LHCN-M2 (cell line): ENCODE results near the gene CENATAC. TPM values are rescaled to one million over a fixed set of nuclear protein-coding genes. Genes with fewer than 3 reads are reported as not detected.
"Not testable (repeated sequence)": the region's sequence is repeated elsewhere in the genome, so short reads cannot be mapped to it uniquely, and the experiment has no call there.

Experiments
- DNase-seq: peaks from one replicate; pipeline ENCODE4 v3.0.0-alpha.2; 2012; ENCODE audit warnings: low read depth
- total RNA-seq: library from RNA; depleted of rRNA; stranded (reverse); fragments of >200 nt; gene quantifications from 2 replicates; pipeline ENCODE4 v1.2.3, GENCODE V29; 2014

CENATAC gene
- total RNA-seq, 1 experiment from 2014 or later, result 15.3 TPM

DNA sequence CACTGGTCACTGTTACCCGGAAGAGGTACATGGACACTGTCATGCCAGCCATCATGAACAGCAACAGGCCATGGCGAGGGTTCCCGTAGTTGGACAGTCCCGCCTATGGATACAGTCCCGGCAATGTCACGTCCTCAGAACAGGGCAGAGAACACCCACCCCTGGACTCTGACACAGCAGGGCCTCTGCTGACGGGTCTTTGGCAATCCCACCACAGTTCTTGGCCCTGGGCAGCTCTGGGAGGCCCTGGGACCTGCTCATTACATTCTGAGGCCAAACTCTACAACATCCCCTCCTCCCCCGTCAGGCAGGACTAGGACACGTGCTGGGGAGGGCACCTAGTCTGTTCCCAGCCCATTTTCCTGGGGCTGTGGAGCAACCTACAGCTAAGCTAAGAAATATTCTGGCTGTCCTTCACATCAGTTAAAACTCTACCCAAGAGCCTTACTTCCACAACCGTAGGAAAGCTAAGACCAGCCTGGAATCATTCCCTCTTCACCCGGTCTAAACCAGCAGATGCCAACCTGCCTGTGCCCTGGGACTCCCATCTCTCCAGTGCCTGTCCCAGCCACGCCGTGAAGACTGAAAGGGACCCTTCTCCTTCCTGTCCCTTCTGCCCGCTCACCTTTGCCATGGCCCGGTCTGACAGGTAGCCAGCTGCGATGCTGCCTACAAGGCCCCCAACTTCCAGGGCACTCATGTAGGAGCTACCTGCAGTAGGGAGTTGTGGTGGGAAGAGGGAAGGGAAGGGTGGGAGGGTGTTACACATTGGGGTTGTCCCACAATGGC is 28.2 kb downstream of the CENATAC start:
- no peak for DNase-seq

DNA sequence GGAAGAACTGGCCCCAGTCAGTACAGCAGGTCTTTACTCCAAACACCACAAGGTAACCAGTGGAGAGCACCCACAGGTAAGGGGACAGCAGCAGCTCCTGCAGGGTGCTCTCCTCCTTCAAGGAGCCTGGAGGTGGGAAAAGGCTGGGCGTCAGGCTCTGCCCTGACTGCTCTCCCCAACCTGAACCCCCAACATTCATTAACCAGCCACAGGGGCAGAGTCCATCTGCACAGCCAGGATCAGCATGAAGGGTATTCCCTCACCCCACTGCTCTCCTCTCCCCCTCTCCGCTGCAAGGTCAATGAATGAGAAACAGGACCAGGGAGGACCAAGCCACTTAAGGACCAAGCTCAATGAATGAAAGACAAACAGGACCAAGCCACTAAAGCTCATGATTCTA is 29.0 kb downstream of the CENATAC start:
- no peak for DNase-seq

DNA sequence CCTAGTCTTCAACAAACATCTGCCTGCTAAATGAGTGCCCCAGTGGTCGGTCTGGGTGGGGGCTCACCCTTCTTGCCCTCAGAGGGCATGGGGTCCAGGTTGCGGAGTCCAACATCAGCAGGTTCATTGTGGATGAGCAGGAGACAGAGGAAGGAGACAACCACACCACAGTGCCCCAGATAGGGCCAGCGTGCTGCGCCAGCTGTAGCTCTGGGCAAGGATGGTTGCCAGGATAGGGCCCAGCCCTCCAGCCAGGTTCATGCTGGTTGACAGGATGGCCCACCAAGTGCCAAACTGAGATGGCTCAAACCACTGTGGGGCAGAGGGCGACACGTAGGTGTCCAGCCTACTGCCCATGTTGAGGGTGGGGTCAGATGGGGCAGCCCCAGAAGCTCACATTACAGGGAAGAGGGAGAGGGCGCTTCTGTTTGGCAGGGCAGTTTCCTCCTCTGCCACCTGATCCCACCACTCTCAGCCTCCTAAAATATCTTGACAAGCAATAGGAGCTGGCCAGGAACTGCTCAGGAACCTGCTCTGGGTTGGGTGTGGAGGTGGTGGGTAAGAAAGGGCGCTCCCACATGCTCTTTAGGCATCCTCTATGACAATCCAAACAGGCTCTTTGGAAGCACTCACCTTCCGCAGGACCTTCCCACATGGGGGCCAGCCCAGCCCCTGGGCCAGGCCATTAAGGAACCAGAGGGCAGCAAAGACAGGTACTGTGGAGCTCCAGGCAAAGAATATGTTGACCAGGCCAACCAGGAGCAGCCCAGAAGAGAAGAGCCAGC is 29.8 kb downstream of the CENATAC start:
- DNase-seq, result no peak

DNA sequence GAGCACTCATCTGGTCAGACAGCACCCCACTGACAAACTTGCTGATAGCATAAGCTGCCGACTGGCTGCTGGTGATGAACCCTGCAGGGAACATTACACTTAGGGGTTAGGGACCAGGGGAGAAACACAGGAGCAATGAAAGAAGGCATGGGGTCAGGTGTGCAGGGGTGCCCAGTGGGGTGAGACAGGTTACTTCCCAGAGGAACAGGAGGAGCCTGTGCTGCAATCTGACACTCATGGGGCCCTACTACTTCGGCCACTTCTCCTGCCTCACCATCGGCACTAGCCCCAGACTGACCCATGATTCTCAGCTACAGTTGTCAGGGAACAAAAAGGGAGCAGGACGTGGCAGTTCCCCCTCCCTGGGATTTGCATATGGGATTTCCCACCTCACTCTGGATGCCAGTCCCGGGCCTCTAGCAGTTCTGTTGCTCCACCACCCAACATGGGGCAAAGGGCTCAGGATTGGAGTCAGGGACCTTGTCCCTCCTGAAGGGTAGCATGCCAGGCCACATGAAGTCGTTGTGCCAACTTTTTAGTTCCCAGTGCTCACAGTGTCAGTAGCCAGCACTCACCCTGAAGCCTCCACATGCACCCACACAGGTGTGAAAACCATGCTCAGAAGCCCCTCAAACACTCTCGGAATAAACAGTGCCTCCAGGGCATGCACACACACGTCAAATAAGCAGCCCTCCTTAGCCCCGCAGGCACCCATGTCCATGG is 30.6 kb downstream of the CENATAC start:
- no peak for DNase-seq

DNA sequence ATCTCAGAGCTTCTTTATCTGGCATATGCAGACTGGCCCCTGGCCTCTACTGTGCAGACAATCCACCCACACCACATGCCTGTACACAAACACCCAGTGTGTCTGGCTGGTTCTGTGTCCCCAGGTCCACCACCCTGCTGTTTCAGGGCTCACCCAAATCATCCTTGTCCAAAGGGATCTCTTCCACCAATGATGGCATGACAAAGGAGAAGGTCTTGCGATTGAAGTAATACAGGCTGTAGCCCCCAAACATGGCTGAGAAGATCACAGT is 31.1 kb downstream of the CENATAC start:
- no peak for DNase-seq

DNA sequence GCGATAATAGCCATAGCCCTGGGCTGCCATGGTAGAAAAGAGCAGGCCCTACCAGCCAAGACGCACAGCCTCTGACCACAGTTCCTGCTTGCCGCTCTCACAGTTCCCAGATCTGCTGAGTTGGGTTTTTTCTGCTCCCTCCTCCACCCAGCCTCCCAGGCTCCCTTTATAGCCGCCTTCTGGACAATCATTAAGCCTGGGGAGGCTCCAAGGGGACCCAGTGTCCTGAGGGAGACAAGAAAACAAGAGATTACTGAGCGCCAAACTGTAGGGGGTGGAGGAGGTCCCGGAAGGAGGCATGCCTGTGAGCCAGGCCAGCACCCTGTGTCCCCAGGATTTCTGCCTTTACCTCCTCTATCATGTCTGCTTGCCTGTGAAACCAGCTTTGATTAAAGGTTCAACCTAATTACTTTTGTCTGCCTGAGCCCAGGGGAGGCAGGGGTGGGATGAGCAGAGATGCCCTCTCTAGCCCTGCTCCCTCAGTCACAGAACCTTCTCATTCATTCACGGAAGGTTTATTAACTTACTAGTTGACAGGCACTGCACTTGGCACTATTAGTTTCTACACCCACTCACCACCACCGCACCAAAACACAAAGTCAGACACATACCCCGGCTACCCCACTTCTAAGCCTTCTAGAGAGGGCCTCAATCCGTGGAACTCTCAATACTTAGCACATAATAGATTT is 31.5 kb downstream of the CENATAC start:
- no peak for DNase-seq

DNA sequence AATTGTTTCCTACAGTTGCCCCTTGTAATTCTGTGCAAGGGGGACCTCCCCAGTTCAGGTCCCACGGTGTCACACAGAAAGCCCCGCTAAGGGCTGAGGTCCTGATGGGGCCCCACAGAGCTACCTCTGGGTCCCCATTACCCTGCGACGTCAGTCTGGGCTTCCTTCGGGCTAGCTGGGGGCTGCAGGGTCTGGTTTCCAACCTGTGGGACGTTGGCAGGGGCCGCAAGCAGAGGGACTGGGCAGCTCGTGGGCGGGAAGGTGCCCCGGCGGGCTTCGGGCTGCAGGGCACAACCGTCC is 32.0 kb downstream of the CENATAC start:
- DNase-seq, result no peak

DNA sequence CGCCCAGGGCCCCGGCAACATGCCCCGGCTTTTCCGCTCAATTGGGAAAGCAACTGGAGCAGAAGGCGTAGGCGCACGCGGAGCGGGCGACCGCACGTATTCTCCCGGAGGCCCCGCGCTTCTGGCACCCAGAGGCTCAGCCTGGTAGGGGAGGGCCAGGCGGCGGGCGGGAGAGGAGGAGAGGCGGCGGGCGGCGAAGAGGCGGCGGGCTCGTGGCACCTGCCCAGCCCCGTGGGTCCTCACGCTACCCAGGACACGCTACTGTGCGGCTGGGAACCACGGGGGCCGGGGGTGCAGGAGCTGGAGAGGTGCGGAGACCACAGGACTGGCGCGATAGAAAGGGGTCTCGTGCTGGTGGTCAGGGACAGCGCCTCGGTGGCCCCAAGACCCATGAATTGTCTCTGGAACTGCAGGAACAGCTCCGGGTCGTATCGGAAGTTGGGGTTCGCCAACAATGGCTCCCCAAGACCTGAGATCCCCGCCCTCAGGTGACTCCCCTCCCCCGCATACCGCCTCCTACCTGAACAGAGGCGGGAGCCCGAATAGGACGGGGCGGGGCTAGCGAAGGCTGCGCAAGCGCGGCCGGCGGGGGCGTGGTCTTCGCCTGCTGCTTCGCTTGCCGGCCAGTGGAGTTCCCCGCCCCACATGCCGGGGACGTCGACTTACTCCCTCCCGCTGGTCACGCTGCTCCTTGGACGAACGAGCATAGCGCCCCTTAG is 32.5 kb downstream of the CENATAC start, which contains the start of gene SLC37A4:
SLC37A4 (minus strand) TSS at position 549 of the 719 bp plus-strand sequence.
- DNase-seq, result peak; percentile 95

DNA sequence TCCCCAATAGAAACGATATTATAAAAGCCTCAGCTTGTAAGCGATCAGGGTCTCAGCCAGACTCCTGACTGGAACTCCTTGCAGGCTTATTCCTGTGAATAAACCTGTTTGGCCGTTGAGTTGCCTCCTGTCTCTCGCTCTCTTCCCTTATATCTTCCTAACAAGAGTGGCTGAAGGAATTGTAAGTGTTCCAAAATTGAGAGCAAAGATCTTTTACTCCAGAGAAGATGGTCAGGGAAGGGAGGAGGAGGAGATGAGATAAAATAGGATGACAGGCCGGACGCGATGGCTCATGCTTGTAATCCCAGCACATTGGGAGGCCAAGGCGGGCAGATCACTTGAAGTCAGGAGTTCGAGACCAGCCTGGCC is 34.0 kb downstream of the CENATAC start:
- no peak for DNase-seq

DNA sequence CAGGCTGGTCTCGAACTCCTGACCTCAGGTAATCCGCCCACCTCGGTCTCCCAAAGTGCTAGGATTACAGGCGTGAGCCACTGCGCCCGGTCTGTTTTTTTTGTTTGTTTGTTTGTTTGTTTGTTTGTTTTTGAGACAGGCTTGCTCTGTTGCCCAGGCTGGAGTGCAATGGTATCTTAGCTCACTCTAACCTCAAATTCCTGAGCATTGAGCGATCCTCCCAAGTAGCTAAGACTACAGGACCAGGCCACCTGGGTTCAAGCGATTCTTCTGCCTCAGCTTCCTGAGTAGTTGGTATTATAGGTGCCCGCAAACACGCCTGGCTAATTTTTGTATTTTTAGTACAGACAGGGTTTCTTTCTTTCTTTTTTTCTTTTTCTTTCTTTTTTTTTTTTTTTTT is 35.5 kb downstream of the CENATAC start:
- DNase-seq, result not testable (repeated sequence)

DNA sequence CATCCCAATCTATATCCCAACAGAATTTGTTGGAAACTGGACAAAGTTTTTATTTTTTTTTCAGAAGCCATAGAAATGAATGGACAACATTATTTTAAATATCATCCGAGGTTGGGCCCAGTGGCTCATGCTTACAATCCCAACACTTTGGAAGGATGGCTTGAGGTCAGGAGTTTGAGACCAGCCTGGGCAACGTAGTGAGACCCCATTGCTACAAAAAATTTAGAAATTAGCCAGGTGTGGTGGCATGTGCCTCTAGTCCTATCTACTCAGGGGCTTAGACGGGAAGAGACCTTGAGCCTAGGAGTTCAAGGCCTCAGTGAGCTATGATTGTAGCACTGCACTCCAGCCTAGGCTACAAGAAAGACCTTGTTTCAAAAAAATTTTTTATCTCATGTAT is 36.9 kb downstream of the CENATAC start:
- no peak for DNase-seq

DNA sequence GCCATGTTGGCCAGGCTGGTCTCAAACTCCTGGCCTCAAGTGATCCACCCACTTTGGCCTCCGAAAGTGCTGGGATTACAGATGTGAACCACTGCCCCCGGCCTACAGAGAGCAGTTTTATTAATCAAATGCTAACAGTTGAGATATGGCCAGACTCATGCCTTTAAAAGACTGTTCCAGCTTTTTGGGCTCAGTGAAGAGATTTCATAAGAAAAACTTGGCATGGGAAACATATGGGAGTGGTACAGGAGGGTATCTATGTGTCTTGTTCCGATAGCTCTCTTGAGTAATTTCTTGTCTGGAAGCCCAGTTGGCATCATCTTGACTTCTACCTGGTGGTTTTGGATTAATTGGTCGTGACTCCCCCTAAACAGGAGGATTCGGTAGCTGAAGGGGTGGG is 40.9 kb downstream of the CENATAC start:
- DNase-seq, result no peak

DNA sequence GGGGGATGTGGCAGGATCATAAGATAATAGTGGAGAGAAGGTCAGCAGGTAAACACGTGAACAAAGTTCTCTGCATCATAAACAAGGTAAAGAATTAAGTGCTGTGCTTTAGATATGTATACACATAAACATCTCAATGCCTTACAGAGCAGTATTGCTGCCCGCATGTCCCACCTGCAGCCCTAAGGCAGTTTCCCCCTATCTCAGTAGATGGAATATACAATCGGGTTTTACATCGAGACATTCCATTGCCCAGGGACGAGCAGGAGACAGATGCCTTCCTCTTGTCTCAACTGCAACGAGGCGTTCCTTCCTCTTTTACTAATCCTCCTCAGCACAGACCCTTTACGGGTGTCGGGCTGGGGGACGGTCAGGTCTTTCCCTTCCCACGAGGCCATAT is 41.5 kb downstream of the CENATAC start:
- DNase-seq, result not testable (repeated sequence)

DNA sequence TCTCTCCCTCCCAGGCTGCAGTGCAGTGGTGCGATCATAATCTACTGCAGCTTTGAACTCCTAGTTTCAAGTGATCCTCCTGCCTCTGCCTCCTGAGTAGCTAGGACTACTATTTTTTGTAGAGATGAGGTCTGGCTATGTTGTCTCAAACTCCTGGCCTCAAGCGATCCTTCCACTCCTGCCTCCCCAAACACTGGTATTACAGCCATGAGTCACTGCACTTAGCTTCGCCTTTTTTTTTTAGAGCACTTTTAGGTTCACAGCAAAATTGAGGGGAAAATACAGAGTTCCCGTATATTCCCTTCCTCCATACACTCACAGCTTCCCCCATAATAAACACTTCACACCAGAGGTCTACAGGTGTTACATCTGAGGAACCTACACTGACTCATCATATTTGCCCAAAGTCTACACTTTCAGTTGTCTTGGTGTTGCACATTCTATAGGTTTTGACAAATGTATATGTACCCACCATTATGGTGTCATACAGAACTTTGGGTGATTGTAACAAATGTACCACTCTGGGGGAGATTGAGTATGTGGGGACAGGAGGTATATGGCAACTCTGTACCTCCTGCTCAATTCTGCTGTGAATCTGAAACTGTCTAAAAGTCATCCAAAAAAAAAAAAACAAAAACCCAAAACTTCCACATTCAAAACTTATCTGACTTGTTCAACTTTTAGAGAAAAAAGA is 44.0 kb downstream of the CENATAC start:
- no peak for DNase-seq

DNA sequence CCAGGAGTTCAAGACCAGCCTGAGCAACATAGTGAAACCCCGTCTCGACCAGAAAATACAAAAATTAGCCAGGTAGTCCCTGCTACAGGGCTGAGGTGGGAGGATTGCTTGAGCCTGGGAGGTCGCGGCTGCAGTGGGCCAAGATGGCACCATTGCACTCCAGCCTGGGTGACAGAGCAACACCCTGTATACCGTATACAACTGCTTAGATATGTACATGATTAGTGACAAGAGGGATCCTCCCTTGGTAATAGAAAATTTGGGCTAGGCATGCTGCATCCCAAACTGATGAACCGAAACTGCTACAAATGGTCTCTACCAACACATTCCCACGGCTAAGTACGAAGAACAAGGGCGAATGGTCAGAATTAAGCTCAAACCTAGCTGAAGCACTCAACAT is 45.0 kb downstream of the CENATAC start:
- no peak for DNase-seq

DNA sequence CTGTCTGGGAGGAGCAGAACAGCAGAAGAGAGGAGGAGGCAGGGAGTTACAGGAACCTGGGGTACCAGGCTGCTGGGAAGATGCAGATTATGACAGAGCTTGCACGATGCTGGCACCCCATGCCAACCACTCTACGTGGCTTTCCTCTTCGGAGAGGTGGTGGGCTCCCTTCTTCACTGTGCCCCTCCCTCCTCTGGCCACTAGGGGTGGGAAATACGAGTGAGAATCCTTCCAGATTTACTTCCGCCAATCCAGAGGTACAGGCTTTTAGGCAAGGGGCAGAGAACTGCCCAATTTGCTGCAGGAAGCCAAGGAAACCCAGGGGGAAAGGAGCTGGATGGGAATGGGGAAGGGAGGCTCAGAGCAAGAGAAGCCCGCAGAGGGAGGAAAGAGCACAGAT is 46.8 kb downstream of the CENATAC start:
- DNase-seq, result no peak

DNA sequence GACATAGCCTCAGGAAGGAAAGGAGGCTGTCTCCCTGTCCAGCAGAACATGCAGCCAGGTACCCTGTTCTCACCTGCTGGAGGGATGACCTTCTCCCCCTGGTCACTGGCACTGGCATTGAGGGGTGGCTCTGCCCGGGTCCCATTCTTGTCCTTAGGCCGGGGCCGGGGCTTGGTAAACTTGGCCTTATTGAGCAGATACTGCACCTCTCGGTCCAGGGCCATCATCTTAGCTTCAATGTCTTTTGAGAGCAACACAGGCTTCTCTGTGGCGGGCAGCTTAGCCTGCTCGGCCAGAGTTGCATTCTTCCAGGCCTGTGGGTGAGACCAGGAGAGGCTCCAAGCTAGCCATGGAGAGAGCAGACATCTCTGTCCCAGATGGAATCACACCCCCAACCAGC is 48.6 kb downstream of the CENATAC start:
- no peak for DNase-seq

DNA sequence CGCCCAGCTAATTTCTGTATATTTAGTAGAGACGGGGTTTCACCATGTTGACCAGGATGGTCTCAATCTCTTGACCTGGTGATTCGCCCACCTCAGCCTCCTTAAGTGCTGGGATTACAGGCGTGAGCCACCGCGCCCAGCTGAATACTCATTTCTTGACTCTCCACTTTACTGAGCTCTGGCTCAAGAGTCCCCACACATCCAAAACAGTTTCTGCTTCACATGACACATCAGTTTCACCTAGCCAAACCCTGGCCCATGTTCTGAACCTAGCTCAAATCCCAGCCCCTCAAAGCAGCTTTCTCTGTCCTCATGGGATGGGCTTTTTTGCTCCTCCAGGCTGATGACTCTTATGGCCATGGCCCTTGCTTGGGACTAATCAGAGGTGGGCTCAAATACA is 49.3 kb downstream of the CENATAC start:
- DNase-seq, result no peak

DNA sequence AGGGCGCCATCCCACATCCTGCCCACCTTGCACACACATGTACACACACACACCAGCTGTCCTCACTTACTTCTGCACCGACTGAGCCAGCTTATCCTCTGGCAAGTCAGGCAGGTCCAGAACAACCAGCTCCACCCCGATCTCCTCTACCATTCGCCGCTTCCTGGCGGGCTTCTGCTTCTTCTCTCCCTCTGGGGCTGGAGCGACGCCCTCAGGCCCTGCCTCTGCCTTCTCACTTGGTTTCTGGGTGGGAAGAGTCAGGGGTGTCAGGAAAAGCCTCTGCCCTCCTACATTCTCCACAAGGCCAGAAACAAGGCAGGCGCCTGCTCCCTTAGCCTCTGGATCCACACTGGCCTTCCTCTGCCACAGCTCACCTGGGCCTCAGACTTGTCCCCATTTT is 50.7 kb downstream of the CENATAC start:
- no peak for DNase-seq

DNA sequence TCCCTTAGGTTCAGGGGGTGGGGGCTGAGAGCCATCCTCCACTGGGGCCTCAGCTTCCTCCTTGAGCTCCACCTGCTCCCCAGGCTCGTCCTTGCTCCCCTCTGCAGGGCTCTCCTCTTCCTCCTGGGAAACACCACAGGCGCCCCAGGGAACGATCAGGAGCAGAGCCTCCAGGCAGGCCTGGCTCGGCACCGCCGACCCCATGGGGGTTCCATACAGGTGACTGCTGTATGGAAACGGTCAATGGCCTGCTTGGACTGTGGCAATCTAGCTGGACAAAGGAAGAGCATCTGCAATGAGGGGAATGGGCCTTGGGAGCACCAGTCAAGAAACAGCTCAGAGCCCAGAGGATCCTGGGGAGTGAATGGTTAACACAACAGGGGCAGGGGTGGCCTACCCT is 51.1 kb downstream of the CENATAC start:
- no peak for DNase-seq
